ENCODE results near the gene IL7R. TPM values are rescaled to one million over a fixed set of nuclear protein-coding genes. Genes with fewer than 3 reads are reported as not detected.
A peak's percentile ranks its signal among the peaks of the same experiment; 100 is the strongest.
"Not testable (repeated sequence)": the region's sequence is repeated elsewhere in the genome, so short reads cannot be mapped to it uniquely, and the experiment has no call there.

IL7R gene
- total RNA-seq, 2 experiments from 2014 or later, result 10.4 to 30.7 TPM

DNA sequence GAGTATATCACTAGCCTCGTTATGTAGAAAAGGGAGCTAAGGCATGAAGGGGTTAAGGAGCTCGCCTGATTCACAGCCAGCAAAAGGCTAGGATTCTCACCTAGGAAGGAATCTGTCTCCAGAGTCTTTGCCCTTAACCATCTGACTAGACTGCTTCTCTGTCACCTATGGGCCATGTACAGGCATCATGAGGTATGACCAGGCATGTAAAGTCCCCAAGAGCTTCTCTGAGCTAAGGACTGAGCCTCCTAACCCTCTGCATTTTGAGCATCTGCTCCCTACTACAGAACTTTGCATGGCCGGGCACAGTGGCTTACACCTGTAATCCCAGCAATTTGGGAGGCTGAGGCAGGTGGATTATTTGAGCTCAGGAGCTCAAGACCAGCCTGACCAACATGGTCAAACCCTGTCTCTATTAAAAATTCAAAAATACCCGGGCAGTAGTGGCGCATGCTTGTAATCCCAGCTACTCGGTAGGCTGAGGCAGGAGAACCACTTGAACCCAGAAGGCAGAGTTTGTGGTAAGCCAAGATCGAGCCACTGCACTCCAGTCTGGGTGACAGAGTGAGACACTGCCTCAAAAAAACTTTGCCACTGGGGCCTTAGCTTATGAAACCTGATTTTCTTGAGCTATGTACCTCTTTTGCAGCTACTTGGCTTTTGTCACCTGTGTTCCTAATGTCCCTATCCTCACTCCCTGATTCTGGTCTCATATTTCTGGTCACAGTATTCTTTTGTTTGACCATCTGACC is 33.2 kb upstream of the IL7R start:
- H3K27ac Mint-ChIP-seq, result peak overlapping the region; percentile 73
- H3K27me3 Mint-ChIP-seq, result no peaks in the 10 kb centered on the region
- peak; percentile 41 for ATAC-seq
- no peaks in the 10 kb centered on the region for H3K9me3 Mint-ChIP-seq (ENCODE audit: low read depth)
- no peak for DNase-seq
- peaks cover 96% of the 10 kb centered on the region for H3K4me1 Mint-ChIP-seq
- H3K4me3 Mint-ChIP-seq, result no peak overlapping the region
- peaks cover 2% of the 10 kb centered on the region for H3K36me3 Mint-ChIP-seq
- CTCF ChIA-PET, result interaction anchor here (0.9 to 3.7 kb wide), 17 partner anchors 7 to 207 kb away, joined by 3 to 14 read pairs (median 4); partner anchors contain the start of gene SPEF2

GRCh38 chr5:35826056-35826455 is 30.6 kb upstream of the IL7R start:
- ATAC-seq (no peak), DNase-seq (no peak)
- Mint-ChIP-seq H3K4me3 (no peak overlapping the region), H3K4me1 (peaks cover 82% of the 10 kb centered on the region), H3K27me3 (no peaks in the 10 kb centered on the region), H3K9me3 (ENCODE audit: low read depth) (no peaks in the 10 kb centered on the region), H3K27ac (peak overlapping the region; percentile 78), H3K36me3 (no peaks in the 10 kb centered on the region)
- CTCF ChIA-PET, result interaction anchor here (0.6 to 1.9 kb wide), 2 partner anchors 9 to 11 kb away, joined by 3 to 5 read pairs; no protein-coding TSS in a partner anchor

- H3K27ac Mint-ChIP-seq, result peak overlapping the region; percentile 78
- H3K4me3 Mint-ChIP-seq, result no peak overlapping the region
- no peaks in the 10 kb centered on the region for H3K36me3 Mint-ChIP-seq
- ATAC-seq (peak; percentile 28), DNase-seq (no peak)
- CTCF ChIA-PET, result interaction anchor here (0.8 to 1.9 kb wide), 2 partner anchors 12 kb away, joined by 3 to 5 read pairs; no protein-coding TSS in a partner anchor
- peaks cover 84% of the 10 kb centered on the region for H3K4me1 Mint-ChIP-seq
- H3K27me3 Mint-ChIP-seq, result no peaks in the 10 kb centered on the region
- H3K9me3 Mint-ChIP-seq (ENCODE audit: low read depth), result no peaks in the 10 kb centered on the region
Measured at GRCh38 chr5:35826554-35826953, 30.1 kb upstream of the IL7R start.

DNA sequence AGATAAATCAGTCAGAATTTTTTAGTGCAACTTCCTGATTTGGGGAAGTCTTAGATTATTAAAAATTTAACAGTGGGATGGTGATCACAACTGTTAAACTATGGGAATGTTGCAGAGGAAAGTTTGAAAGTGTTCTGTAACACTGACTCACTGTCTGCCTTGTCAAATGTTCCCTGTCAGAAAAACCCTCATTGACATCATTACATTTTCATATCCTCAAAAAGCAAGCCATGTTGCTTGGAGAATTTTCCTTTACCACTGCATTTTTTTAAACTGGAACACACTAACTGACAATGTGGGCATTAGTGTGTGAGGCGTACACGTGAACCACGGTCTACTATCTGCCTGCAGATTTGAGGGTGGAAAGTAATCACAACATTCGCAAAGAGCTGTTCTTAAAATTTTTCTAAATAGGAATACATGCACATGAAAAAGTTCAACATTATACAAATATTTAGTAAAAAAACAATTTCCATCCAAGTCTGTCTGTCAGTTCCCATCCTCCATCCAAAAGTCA is 28.6 kb upstream of the IL7R start:
- Mint-ChIP-seq H3K27me3 (no peaks in the 10 kb centered on the region), H3K4me3 (no peak overlapping the region), H3K27ac (peak overlapping the region; percentile 12), H3K4me1 (peaks cover 81% of the 10 kb centered on the region), H3K9me3 (ENCODE audit: low read depth) (no peaks in the 10 kb centered on the region), H3K36me3 (no peaks in the 10 kb centered on the region)
- CTCF ChIA-PET, result interaction anchor here (1.3 kb wide), 1 partner anchor 15 kb away, joined by 4 read pairs; no protein-coding TSS in a partner anchor
- no peak for ATAC-seq
- no peak for DNase-seq

DNA sequence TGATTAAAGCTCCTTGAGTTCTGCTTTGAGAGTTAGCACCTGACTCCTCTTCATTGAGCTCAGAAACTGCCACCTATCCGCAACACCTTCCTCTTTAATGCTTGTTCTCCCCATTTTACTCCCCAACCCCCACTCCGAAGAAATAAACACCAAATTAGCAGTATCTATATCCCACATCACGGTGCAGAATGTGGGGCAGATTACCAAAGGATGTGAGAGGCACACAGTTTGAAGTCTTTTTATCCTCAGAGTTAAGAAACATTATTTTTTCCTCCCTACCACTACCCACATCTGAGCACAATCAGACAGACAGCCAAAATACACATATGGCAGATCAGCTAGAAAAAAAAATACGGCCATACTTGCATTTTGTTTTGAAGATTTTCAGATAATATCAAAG is 26.1 kb upstream of the IL7R start:
- ATAC-seq, result no peak
- Mint-ChIP-seq H3K36me3 (peaks cover 10% of the 10 kb centered on the region), H3K27me3 (no peaks in the 10 kb centered on the region), H3K4me3 (peak overlapping the region; percentile 25), H3K4me1 (peaks cover 77% of the 10 kb centered on the region), H3K27ac (peak overlapping the region; percentile 85), H3K9me3 (ENCODE audit: low read depth) (no peaks in the 10 kb centered on the region)
- no peak for DNase-seq
- CTCF ChIA-PET, result interaction anchor here (0.6 to 3.0 kb wide), 8 partner anchors 9 to 96 kb away, joined by 3 to 14 read pairs (median 4); no protein-coding TSS in a partner anchor

DNA sequence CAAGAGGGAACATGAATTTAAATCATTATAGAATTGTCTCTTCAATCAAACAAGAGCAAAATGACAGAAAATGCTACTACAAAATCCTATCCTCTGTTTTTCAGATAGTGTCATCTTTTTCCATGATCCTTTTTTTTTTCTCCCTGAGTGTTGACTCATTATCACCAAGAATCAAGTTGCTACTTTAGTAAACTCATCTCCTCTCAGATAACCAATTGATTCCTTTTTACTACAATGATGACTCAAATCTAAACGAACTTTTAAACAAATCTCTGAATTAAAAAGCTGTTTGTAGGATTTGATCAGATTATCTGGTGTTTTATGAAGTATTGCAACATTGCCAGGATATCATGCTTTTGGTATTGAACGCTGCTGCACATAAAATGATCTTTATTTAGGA is 23.9 kb upstream of the IL7R start:
- Mint-ChIP-seq H3K4me3 (no peak overlapping the region), H3K4me1 (peaks cover 72% of the 10 kb centered on the region), H3K27ac (peak overlapping the region; percentile 91), H3K27me3 (no peaks in the 10 kb centered on the region), H3K9me3 (ENCODE audit: low read depth) (no peaks in the 10 kb centered on the region), H3K36me3 (peaks cover 12% of the 10 kb centered on the region)
- peak; percentile 50 for ATAC-seq
- CTCF ChIA-PET, result interaction anchor here (0.7 to 1.4 kb wide), 6 partner anchors 9 to 92 kb away, joined by 3 to 7 read pairs (median 3); no protein-coding TSS in a partner anchor
- DNase-seq, result no peak

- Mint-ChIP-seq H3K27me3 (no peaks in the 10 kb centered on the region), H3K4me3 (peak overlapping the region; percentile 23), H3K4me1 (peaks cover 71% of the 10 kb centered on the region), H3K27ac (peak overlapping the region; percentile 91), H3K36me3 (peaks cover 12% of the 10 kb centered on the region), H3K9me3 (ENCODE audit: low read depth) (no peaks in the 10 kb centered on the region)
- no peak for DNase-seq
- ATAC-seq, result no peak
- CTCF ChIA-PET, result interaction anchor here (0.6 to 1.4 kb wide), 7 partner anchors 10 to 163 kb away, joined by 3 to 7 read pairs (median 3); no protein-coding TSS in a partner anchor
Measured at GRCh38 chr5:35833224-35833623, 23.5 kb upstream of the IL7R start.

DNA sequence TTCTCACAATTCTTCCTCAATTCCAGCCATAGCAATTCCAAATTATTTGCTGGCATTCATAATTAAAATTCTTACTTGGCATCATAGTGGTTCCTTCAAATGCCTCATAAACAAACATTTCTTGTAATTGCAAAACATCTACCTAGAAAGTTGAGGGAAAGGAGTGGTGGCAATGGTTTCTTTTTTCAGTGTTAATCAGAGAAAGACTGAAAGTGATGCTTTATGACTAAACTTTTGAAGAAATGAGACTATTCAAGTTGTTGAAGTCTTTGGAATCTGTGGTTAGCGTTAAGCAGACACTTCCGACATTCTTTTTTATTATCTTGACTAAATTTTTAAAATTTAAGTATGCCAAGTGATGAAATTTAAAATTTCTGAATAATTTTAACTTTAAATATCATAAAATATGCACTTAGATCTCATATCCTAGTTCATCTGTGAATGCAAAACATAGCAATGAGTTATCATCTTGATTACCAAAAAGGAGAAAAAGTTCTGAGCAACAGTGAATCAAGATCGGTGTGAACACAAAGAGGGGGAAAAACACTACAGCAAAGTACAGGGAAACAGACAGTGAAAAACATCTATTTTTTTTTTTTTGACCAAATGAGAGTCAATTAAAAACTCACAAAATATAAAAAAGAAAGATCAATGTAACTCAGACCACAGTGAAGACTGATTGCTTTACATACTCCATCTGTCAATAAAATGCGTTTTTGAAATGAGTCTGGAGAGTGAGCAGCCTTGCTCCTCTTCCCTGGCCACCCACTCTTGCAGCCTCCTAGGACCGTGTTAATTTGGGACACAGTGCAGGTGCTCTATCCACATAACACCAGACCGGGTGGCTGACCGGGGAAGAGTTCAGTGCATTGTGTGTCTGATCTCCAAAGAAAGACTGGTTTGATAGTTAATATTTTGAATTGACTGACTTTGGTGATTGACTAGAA is 20.6 kb upstream of the IL7R start:
- peaks cover 74% of the 10 kb centered on the region for H3K4me1 Mint-ChIP-seq
- DNase-seq (no peak), ATAC-seq (peak; percentile 50)
- H3K4me3 Mint-ChIP-seq, result peak overlapping the region; percentile 42
- H3K27ac Mint-ChIP-seq, result peak overlapping the region; percentile 82
- no peaks in the 10 kb centered on the region for H3K9me3 Mint-ChIP-seq (ENCODE audit: low read depth)
- CTCF ChIA-PET, result interaction anchor here (1.1 to 2.0 kb wide), 4 partner anchors 13 to 18 kb away, joined by 3 to 9 read pairs (median 4); no protein-coding TSS in a partner anchor
- H3K36me3 Mint-ChIP-seq, result peaks cover 21% of the 10 kb centered on the region
- H3K27me3 Mint-ChIP-seq, result no peaks in the 10 kb centered on the region

GRCh38 chr5:35838370-35839042 is 18.2 kb upstream of the IL7R start:
- Mint-ChIP-seq H3K9me3 (ENCODE audit: low read depth) (peaks cover 6% of the 10 kb centered on the region), H3K4me1 (peaks cover 52% of the 10 kb centered on the region), H3K4me3 (no peak overlapping the region), H3K36me3 (peaks cover 31% of the 10 kb centered on the region), H3K27ac (peak overlapping the region; percentile 77), H3K27me3 (no peaks in the 10 kb centered on the region)
- ATAC-seq, result peak; percentile 37
- CTCF ChIA-PET, result interaction anchor here (0.8 to 1.2 kb wide), 3 partner anchors 11 to 61 kb away, joined by 3 read pairs; no protein-coding TSS in a partner anchor
- peak; percentile 62 for DNase-seq

- DNase-seq, result no peak
- no peak overlapping the region for H3K27ac Mint-ChIP-seq
- peaks cover 18% of the 10 kb centered on the region for H3K4me1 Mint-ChIP-seq
- peaks cover 35% of the 10 kb centered on the region for H3K9me3 Mint-ChIP-seq (ENCODE audit: low read depth)
- no peak overlapping the region for H3K4me3 Mint-ChIP-seq
- peaks cover 57% of the 10 kb centered on the region for H3K36me3 Mint-ChIP-seq
- ATAC-seq, result no peak
- no peaks in the 10 kb centered on the region for H3K27me3 Mint-ChIP-seq
- CTCF ChIA-PET, result no interaction called here
Measured at GRCh38 chr5:35842856-35843255, 13.8 kb upstream of the IL7R start.

- H3K27me3 Mint-ChIP-seq, H3K4me1 Mint-ChIP-seq, CTCF ChIA-PET, ATAC-seq, DNase-seq, H3K27ac Mint-ChIP-seq, H3K4me3 Mint-ChIP-seq: not testable (repeated sequence)
- Mint-ChIP-seq H3K36me3 (peaks cover 57% of the 10 kb centered on the region), H3K9me3 (ENCODE audit: low read depth) (peaks cover 35% of the 10 kb centered on the region)
Measured at GRCh38 chr5:35845508-35845907, 11.2 kb upstream of the IL7R start.

DNA sequence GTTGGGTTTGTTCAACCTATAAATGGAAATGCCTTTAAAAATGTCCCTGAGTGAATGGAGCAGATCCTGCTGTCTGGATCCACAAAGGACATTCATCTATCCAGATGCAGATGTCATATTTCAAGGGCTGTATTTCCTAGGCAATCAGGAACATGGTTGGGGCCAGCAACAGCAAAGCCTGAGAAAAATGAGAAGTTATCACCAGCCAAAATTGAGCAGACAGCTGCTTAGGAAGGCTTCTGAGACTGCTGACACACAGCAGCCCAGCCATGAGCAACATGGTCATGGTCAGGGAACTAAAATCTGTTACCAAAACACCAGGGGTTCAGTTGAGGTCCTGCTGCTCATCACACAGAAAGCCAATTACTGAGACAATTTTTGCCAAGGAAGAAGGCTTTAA is 9.2 kb upstream of the IL7R start:
- no peak overlapping the region for H3K4me3 Mint-ChIP-seq
- peaks cover 32% of the 10 kb centered on the region for H3K9me3 Mint-ChIP-seq (ENCODE audit: low read depth)
- no peaks in the 10 kb centered on the region for H3K27me3 Mint-ChIP-seq
- CTCF ChIA-PET, result no interaction called here
- DNase-seq (no peak), ATAC-seq (no peak)
- no peak overlapping the region for H3K27ac Mint-ChIP-seq
- peaks cover 19% of the 10 kb centered on the region for H3K4me1 Mint-ChIP-seq
- H3K36me3 Mint-ChIP-seq, result peaks cover 48% of the 10 kb centered on the region

Measured in activated CD8-positive, alpha-beta memory T cell treated with anti-CD3 and anti-CD28 coated beads, Interleukin-2, amount 10 ng/mL, durations not matched to agents 7 days and 5 days (primary cell).